Measurements from ENCODE around the gene RAMACL.

DNA sequence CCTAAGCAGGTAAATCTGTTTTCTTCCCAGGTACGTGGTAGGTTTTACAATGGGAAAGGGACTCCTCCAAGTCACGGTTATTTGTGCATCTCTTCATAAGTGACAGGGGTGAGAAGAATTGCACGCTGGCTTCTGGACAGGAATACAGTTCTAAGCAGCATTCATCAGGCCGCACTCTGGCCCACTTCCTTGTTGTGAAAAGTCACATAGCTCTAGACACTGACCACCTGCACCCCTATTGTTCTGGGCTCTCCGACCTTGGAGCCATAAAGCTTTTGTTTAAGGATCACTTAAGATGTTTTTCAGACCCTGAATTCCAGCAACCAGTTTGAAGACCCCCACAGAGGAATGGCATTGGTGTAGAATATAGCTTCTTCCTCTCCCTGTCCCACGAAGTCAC, 31.4 kb downstream of the RAMACL start:
- TF ChIP-seq, protein P1, sequence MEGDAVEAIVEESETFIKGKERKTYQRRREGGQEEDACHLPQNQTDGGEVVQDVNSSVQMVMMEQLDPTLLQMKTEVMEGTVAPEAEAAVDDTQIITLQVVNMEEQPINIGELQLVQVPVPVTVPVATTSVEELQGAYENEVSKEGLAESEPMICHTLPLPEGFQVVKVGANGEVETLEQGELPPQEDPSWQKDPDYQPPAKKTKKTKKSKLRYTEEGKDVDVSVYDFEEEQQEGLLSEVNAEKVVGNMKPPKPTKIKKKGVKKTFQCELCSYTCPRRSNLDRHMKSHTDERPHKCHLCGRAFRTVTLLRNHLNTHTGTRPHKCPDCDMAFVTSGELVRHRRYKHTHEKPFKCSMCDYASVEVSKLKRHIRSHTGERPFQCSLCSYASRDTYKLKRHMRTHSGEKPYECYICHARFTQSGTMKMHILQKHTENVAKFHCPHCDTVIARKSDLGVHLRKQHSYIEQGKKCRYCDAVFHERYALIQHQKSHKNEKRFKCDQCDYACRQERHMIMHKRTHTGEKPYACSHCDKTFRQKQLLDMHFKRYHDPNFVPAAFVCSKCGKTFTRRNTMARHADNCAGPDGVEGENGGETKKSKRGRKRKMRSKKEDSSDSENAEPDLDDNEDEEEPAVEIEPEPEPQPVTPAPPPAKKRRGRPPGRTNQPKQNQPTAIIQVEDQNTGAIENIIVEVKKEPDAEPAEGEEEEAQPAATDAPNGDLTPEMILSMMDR (IDR thresholded peaks at IDR 0.05), result no peak
- TF ChIP-seq EZH2 (IDR thresholded peaks at IDR 0.05; ENCODE audit: borderline replicate concordance, insufficient read depth, low read depth, low read length, poor library complexity, severe bottlenecking), result no peak
